ENCODE data around the gene KLF12.

DNA sequence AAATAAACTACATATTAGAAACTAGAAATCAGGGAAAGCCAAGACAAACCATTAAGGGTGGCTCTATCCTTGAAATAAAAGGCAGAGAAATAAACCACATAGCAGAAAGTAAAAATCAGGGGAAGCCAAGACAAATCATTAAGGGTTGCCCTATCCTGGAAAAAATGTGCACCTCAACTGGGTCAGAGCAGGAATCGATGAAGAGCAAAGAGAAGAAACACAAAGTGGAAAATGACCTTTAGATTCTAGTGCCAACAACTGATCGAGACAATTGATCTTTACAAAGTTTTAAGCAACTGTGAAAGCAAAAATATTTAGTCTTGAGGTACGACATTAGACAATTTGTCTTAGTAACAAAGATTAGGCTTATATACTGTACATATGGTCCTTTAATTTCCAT is 26.6 kb downstream of the KLF12 start:
- TF ChIP-seq, protein P1, sequence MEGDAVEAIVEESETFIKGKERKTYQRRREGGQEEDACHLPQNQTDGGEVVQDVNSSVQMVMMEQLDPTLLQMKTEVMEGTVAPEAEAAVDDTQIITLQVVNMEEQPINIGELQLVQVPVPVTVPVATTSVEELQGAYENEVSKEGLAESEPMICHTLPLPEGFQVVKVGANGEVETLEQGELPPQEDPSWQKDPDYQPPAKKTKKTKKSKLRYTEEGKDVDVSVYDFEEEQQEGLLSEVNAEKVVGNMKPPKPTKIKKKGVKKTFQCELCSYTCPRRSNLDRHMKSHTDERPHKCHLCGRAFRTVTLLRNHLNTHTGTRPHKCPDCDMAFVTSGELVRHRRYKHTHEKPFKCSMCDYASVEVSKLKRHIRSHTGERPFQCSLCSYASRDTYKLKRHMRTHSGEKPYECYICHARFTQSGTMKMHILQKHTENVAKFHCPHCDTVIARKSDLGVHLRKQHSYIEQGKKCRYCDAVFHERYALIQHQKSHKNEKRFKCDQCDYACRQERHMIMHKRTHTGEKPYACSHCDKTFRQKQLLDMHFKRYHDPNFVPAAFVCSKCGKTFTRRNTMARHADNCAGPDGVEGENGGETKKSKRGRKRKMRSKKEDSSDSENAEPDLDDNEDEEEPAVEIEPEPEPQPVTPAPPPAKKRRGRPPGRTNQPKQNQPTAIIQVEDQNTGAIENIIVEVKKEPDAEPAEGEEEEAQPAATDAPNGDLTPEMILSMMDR (IDR thresholded peaks at IDR 0.05): no peak
- TF ChIP-seq POLR2A (IDR thresholded peaks at IDR 0.05): no peak

Measured in esophagus squamous epithelium (tissue), 4 donors.